A673 (cell line): ENCODE results near the gene TBC1D22A.

ENCODE experiments used
- CTCF ChIP-seq: fragments of 300-800, 200-600 bp; sonication (generic); conservative IDR thresholded peaks from 2 replicates; pipeline ENCODE4 v1.5.1; 2017; ENCODE audit warnings: low read depth, mild to moderate bottlenecking, antibody characterized with exemption, low read length, moderate library complexity, mixed read lengths
- EZH2 ChIP-seq: fragments of 200-600 bp; sonication (generic); IDR thresholded peaks from 2 replicates; pipeline ENCODE4 v1.6.1; 2017; ENCODE audit warnings: borderline replicate concordance, low read depth, mild to moderate bottlenecking, mixed read lengths, antibody characterized with exemption, low read length; ENCODE audit not compliant: poor library complexity, severe bottlenecking

- TF ChIP-seq CTCF, result no peak
- TF ChIP-seq EZH2, result no peak
Measured at GRCh38 chr22:46851311-46851710, 88.9 kb downstream of the TBC1D22A start.
